ENCODE data around the gene NFIB. TPM values are rescaled to one million over a fixed set of nuclear protein-coding genes. Genes with fewer than 3 reads are reported as not detected.

NFIB gene
- polyA plus RNA-seq, 12 donors = 87.1 to 325 (median 103) TPM

DNA sequence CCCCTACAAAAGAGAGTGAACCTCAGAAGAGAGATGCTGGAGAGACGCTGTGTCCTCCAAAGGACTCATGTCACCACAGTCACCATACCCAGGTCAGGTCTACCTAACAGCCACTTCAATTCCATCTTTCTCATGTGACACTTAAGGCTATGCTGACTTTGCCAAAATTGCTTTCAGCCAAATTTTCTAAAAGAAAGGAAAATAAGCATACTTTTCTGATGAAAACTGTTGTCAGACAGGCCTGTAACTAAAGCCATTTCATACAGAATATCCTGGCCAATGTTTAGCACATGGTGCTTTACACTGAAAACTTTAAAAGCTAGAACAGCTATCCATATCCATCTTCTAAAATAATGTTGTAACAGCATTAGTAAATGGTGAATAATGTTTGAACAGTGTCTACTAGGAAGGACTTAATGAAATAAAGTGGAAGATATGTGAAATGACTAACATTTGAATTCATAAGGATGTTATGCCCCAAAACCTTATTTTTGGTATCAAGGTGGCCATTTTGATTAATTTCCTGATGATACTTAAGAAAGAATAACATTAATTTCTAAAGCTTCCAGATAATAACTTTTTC lies 97.2 kb downstream of the NFIB start:
- DNase-seq = no peak

DNA sequence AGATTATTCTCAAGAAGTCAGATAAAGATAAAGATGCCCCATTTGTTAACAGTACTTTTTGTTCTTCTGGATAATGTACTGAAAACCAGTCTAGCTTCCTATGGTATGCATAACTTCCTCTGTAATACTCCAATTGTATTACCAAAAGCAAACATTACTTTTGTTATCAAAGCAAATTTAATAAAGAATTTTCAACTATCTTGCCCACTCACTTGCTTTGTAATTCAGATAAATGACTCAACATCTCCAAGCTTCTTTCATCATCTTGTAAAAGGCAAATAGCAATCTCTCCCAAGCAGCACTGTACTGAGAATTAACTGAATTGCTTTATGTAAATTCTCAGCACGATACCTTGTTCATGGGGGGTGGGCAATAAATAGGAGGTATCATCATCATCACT lies 98.3 kb downstream of the NFIB start:
- DNase-seq = no peak

DNA sequence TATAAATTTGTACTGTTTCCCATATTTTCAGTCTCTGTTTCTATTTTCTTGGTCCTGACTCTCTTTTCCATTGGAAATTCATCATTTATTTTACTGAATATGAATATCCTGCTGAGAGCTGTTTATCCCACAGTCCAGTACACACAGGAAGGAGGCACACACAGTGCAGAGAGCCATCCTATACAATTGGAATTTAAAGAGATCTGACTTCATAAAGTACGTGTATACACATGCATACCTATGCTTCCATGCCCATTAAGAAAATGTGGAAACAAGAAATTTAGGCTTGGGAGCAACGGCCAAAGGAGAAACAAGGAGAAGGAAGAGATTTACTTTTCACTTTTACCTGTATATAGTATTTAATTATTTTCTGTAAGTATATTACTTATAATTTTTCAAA lies 99.2 kb downstream of the NFIB start:
- DNase-seq = no peak

- DNase-seq = no peak
Measured at GRCh38 chr9:14214065-14214684, 99.8 kb downstream of the NFIB start.

- no peak for DNase-seq
Measured at GRCh38 chr9:14213504-14213903, 100.4 kb downstream of the NFIB start.

- no peak for DNase-seq
Measured at GRCh38 chr9:14212697-14213420, 101.1 kb downstream of the NFIB start.

GRCh38 chr9:14212077-14212476 lies 101.9 kb downstream of the NFIB start:
- no peak for DNase-seq

DNA sequence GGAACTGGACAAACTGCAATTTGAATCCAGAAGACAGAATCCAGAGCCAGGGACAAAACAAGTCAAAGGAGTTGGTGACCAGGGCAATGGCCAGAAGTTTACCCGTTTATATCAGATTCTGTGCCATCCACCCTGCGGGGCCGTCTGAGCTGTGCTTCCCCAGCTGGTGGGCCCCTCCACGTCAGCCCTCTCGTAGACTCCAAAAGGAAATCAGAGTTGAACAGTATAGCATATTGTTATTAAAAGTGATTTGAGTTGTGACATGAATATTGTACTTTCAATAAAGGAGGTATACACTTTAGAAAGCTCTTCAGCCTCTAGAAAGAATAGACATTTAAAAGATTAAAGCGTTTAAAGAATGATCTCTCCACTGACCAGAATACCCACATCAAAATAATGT lies 102.4 kb downstream of the NFIB start:
- DNase-seq = no peak

DNA sequence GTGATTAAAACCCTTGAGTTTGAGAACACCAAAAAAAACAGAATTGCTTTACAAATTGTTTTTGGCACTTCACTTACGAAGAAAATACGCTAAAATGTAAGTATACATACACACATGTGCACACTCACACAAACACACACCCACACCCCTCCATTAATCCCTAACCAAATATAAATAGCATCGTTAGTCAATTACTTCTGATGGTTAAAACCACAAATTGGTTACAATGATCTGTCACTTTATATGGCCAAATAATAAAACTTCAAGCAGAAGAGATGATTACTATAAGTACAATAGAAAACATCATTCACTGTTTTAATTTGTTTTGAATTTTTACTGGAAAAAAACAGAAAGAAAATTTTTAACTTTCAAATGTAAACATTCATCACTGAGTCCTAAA lies 103.5 kb downstream of the NFIB start:
- DNase-seq = no peak

DNA sequence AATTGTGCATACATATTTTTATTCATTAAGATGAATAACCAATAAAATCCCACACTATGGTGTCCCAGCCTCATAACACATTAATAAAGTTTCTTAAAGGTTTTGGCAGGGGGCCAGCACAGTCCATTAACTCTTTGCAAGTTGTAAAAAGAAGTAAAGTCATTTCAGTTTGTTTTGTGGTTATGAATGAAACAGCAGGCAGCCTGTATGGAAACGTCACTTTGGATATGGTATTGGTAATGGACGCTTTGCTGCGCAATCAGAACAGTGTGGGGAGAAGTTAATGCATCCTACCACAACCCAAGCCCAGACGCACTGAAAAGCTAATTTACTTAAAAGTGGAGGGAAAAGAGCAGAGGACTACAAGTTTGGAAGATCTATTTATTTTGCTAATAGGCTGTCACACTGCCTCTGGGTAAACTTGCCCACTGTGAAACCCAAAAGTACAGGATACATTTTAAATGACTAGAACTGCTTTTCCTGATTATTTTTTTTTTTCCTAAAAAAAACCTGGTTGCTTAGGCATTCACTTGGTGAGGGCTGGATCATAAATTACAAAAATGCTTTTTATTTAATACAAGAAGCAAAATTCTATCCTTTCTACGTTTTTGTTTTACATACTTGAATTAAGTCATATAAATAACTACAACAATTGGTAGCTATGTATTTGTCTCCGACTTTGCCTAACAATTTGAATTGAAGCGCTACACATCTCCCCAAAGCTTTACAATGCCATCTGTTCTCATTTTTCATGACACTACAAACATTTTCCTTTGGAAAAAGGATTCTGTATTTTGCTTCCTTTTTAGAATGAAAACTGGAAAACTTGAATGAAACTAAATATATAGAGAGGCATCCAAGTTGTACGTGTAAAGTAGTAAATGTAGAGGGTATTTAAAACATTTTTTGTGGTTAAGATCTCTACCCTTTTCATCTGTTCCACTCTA lies 104.3 kb downstream of the NFIB start:
- DNase-seq = no peak

- DNase-seq = no peak
Measured at GRCh38 chr9:14207352-14207995, 106.5 kb downstream of the NFIB start.

DNA sequence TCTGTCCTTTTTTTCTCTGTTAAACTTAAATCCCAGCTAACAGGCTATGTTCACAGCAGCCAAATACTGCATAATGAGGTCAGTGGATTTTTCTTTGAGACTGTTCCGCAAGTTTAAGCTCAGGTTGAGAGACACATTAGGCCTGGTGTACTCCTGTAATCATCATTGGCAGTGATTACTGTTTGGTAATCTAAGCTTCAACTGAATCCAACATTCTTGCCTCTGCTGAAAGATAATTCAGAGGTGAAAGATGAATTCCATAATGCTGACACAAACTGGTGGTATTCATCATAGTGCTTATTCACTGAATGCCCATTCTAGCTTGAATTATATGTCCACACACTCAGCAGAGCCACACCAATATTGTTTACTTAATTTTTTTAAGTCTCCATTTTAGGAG lies 108.5 kb downstream of the NFIB start:
- no peak for DNase-seq

GRCh38 chr9:14203356-14204056 lies 110.4 kb downstream of the NFIB start:
- DNase-seq = no peak

DNA sequence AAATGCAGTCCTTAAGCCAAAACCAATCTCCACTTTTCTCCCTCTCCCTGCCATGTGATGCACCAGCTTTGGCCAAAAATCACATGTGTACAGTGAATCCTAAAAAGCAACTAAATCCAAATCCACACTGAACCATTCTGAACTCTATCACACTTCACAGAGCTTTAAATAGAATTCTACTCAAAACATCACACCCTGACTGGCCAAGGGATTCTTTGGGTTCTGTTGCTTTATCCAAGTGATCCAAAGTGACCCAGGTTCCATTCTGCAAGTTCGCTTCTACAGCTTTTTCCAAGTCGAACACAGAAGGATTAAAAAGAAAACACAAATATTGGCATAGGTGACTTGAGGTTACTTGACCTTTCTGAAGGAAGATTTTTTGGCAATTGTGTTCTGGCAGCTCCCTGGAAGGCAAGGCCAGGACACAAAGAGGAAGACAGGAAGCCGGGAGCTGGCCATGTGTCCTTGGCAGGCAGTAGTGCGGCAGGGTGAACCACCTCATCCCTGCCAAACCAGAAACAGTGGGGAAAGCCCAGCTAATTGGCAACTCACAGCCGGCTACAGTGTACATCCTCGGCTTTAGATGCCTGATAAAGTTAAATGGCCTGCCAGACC lies 115.0 kb downstream of the NFIB start:
- DNase-seq = peak; percentile 61

DNA sequence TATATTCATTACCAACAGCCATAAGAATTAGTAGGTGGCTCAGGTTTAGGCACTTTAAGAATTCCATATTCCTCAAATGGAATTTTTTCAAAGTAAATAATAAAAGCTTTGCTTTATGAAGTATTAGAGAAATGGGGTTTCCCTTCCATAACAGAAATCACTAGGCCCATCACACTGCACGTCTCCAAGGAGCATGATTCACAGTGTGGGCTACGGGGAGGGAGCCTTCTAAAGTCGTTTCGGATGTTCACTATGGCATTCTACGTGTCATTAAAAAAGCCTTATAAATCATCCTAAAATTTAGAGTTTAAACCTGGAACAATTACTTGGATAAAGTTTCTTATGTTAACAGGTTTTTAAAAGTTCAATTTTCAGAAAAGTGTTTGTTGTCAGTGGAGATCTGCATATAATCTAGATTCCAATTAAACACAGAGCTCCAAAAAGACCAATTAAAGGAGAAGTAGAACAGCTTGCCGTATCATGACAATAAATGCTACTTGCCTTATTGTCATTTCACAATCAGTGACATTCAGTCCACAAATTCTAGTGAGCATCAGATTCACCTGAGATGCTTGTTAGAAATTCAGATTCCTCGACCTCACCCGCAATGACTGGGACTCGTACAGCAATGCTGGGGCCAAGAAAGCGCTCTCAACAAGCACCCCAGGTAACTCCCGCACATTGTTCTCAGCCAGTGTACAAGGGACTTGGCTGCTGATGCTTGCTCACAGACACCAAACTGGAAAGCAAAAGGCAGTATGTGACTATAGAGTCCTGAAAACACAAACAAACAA lies 115.7 kb downstream of the NFIB start:
- DNase-seq = no peak

- DNase-seq = no peak
Measured at GRCh38 chr9:14197325-14197858, 116.5 kb downstream of the NFIB start.

DNA sequence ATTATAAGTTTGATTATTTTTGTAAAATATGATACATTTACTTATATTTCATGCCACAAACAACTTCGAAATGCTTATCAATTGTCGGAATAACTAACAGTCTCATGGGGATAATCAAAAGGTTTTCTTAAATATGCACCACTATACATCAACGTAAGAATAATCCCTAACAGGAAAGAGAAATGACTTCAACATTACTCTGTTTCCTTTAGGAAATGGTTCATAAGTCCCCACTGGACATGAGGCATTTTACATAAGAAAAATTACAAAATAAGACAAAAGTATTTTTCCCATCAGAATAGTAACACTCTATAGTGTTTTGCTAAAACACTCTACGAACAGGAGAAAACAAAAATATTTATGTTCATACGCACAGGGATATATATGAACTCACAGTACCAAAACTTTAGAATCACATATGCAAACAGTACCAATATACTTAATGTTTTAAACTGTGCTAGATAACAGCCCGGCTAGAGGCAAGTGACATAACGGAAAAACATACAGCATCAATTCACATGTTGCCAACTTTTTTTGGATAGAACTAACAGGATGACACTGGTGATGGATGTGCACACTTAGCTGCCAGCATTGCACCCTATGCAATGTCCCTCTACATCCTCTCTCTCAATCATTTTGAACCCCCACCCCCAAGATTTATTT lies 120.5 kb downstream of the NFIB start:
- DNase-seq = peak; percentile 72

GRCh38 chr9:14192556-14192955 lies 121.4 kb downstream of the NFIB start:
- no peak for DNase-seq

- DNase-seq = no peak
Measured at GRCh38 chr9:14191512-14191911, 122.4 kb downstream of the NFIB start.

Measured in muscle of arm (tissue), 12 donors.